ENCODE measurements around the gene PDCD4.

The PDCD4 gene

DNA sequence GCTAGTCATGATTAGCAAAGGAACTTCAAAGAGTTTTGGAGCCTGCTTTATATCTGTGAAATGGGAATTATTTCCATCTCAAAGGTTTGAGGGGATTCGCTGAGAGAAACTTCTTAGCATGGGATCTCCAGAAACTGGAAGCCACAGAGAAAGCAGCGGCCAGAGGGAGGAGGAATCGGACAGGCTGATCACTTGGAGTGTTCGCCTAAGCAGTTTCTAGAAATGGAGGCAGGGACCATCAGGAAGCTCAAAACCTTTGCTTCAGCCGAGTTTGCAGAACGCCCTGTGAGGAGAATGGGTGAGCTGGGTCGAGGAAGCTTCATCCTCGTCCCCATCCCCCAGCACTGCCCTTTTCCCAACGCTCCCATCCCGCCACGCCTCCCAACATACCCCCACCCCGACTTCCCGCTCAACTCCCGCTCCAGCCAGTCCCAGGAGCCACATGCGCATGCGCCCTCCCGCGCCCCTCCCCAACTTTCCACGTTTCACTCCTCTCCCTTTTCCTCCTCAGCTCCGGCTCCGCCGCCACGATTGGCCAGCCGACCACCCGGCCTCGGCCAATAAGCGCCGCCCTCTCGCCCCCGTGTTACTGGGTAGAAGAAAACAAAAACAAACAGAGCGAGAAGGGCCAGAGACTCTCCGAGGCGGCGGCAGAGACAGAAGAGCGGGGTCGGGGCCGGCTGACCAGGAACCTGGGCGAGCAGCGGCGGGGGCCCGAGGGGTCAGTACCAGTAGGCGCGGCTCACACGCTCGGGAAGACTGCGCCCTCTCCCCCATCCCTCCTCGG lies at the start of gene PDCD4:
PDCD4 (plus strand) TSS at position 631 of the 787 bp plus-strand sequence. CDS start 4,100 bp downstream, outside the sequence.
- peak; percentile 95 for DNase-seq

DNA sequence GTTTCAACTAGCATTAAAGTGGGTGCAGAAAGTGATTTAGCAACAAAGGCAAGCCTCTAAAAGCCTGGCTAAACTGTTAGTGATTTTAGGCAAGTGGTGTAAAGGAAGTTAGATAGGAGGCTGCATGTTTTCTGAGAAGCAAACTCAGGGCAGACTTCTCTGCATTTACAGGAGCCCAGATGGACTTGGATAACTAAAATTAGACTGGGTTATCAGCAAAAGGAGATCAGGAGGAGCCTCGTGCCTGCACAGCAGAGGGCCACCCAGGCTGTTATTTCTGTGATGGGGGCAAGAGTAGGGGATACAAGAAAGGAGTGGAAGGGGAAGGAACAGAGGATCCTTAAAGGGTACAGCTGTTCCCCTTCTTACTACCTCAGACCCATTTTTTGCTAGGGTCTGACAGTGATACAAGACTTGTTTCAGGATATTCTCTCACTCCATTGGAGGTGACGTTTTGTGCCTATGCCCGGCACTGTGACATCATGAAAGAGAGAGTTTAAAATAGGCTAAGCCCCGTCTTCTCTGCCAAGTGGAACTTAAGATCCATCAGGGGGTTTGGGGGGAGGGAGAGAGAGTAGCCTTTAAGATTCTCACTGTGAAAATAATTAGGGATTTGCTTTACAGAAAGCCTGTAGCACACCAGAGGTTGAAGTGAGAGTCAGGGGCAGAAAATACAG lies 49.6 kb upstream of the PDCD4 start:
- DNase-seq, result no peak

DNA sequence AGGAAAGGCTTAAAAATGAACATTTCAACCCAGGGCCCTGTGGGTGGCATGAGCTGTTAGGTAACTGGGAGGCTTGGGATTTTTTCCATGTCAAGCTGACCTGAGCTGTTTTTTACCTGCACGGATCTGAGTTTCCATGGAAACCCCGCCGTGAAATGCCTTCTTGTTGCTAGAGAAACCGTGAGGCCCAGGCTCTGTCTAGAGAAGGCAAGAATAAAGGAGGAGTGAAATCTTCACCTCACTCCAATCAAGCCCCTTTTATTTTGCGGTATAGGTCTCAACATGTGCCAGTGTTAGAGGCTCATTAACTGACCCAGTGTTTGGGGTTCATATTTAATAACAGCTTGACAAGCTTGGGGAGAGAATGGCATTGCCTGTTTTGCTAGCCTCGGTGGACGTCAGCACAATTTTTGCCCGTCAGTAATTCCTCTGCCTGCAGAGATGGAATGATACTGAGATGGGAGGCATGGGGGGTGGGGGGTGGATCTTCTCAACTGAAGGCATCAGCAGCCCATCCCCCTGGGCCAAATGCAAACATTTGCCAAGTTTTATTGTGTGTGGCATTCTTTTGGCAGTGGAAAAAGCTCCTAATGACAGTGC lies 48.9 kb upstream of the PDCD4 start:
- DNase-seq, result no peak

DNA sequence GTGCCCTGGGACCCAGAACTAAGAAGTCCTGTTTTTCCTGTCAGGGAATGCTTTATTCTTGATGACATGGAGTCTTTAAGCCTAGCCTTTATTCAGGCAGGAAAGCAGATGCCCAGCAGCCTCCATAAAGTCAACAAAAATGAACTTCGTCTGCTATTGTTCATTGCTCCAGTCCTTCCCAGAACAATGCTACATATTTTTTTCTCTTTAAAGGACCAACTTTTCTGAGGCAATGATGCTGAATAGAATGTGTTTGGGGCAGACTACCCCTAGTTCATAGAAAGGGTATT lies 47.6 kb upstream of the PDCD4 start:
- no peak for DNase-seq

DNA sequence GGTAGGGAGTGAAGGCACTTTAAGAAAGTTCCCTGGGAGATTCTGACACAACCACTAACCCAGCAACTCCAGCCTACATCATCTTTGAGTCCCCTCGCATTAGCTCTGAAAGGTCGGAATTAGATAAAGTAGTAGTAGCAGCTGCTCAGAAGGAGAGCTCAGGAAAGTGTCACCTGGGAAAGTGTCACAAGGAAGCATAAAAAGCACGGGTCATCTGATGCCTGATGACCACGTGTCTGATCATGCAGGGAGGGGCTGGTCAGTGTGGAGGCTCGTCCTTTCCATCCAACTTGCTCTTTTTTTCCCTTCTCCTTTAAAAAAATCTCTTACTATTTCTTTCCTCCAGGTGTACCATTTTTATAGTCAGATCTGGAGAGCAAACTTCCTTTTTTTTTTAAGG lies 47.1 kb upstream of the PDCD4 start:
- no peak for DNase-seq

DNA sequence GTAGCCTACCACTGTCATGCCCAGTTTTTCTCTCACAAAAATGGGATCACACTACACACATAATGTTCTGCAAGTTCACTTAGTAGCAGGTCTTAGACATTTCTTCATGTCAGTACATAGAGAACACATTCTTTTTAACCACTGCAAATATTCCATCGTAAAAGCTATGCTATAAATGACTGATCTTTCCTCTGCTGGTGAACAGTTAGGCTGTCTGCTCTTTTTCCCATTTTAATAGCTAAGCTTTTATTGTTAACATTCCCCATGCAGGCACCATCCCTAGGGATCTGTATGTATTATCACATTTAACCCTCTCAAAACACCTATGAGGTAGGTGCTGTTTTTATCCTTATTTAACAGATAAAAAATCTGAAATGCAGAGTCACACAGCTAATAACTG lies 46.2 kb upstream of the PDCD4 start:
- no peak for DNase-seq

DNA sequence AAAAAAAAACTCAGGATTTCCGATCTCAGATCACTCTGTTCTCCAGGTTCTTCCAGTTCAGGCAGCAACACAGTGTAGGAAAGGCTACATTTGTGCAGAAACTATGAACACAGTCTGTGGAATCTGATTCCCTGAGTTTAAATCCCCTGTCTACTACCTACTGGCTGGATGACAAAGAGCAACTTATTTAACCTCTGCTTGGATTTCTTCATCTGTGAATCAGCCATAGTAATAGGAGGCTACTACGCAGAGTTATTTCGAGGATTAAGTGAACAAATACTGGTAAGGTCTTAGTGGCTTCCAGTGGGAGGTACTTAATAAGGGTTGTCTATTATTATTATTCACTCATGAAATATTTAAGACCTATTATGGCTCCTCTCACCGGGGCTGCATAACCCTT lies 44.3 kb upstream of the PDCD4 start:
- no peak for DNase-seq

DNA sequence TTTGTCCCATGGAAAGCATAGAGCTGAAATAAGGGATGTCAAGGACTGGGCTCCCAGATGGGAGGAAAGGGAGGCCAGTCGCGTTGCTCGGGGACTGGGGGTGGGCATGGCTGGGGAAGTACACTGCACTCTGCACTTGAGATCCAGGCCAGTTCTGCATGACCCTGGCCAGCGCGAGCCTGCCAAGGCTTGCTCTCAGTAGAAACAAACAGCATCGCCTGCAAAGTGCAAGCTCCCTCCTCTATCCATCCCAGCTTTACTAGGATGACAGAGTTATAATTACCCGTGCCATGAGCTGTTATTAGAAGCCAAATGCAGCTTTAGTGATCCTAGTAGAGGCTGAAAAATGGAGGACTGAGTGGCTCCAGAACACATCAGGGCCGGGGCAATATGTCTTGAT lies 43.9 kb upstream of the PDCD4 start:
- no peak for DNase-seq

DNA sequence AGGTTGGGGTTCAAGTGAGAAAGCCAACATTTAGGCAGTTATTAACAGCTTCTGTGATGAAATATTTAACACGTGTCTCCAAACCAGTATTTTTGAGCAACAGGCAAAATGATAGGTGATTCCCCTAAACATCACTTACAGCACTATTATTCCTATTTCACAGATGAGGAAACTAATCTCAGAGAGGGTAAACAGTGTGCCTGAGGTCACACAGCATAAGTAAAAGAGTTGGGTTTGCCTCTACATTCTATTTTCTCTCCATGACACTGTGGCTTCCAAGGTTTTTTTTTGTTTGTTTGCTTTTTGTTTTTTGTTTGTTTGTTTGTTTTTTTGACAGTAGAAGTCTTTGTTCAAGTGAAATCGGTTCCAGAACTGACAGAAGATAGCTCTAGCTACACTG lies 43.2 kb upstream of the PDCD4 start:
- DNase-seq, result no peak

DNA sequence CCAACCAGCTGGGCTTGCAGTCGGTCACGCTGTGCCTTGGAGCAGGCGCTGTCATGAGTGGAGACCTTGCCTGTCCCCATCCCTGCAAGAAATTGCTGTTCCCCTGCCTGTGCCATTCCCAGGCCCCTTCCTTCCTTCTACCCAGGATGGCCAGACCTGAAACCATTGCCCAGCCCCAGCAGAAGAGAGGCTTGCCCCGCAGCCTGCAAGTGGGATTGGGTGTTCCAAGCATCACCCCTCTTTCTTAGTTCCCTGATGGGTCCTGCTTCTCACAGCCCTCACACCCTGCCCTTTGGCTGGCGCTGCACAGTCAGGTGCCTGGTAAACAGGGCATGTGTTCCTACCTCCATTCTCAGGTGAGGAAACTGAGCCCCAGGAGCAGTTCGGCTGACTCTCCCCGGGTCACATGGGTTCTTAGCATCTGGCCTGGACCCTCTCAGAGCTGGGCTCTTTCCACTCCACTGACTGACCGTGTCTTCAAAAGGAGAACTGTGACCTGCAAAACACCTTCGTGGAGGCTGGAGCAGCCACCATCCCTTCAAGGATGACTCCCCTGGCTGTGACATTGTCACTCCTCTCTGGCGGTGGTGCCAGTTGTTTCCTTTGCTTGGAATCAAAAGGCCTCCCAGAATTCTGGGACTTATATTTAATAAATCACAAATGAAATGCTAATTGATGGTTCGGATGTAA lies 41.9 kb upstream of the PDCD4 start:
- DNase-seq, result no peak

DNA sequence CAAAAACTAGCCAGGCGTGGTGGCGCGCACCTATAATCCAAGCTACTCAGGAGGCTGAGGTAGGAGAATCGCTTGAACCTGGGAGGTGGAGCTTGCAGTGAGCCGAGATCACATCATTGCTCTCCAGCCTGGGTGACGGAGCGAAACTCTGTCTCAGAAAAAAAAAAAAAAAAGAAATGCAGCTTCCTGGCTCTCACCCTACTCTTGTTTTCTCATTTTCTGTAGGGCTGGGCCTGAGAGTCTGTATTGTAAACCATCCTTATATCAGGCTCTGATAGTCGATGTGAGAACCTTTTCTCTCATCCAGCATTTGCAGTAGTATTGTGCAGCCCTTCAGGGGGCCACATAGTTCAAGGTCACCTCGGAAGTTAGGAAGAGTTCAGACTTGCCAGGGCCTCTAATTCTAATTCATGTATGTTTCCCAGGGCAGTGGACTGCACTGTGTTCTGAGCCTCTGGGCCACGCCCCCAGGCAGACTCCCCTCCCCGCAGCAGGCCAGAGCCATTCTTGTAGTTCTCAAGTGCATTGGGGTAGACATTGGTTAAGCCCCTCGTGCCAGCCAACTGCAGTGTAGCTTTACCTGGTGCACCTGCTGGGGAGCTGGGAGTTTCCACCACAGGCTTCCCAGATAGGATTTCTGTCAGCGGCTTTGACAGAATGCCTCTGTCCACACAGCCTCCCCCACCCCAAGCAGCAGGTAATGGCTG lies 38.3 kb upstream of the PDCD4 start:
- no peak for DNase-seq

DNA sequence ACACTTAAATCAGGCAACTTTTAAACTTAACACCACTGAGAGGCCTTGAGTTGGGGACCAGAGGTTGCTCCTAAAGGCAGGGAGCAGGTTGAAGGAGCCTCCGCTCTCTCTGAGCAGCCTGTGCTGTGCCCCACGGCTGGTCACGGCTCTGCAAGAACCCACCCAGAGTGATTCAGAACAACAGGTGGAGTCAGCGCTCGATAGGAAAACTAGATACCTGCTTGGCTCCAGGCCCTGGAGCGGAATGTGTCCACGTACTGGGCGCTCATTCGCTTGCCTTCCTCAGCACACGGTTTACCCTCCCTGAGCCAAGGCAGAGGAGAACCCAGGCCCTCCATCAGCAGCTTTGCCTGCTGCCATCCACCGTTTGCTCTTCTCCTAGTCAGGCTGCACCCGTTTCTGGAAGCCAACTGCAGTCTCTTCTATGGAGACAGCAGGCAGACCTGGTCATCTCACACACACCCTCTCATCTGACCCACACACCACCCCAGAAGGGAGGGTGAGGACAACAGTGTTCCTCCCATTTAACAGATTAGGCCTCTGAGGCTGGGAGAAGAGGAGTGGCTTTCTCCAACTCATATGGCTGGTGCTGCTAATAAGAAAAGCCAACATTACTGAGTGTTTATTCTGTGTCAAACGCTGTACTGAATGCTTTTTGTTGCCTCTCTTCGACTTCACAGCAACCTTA lies 37.6 kb upstream of the PDCD4 start:
- no peak for DNase-seq

DNA sequence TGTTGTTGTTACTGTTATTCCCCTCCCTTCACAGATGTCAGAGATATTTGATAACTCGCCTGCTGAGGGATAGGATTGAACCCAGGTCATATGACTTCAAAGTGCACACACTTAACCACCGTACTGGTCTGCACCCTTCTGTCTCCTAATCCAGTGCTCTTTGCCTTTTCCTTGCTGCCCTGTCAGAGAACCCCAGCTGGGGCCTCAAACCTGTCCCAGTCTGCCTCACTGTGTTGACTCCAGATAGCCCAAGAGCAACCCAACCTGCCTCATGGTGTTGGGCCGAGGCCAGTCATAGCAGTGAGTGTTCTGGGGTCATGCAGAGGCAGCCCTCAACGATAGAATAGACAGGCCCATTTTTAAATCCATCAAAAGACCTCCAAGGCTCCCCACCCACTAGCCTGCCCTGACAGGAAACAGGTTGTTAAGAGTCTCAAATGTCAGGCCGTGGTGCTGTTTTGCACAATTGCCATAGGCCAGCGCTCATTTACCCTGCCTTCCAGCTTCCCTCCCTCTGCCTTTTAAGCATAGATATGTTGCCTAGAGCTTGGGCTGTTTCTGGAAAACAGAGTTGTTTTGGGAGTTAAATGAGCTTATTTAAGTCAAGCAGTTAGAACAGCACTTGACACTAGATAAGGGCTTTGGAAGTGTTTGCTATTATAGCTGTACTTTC lies 37.0 kb upstream of the PDCD4 start:
- no peak for DNase-seq

DNA sequence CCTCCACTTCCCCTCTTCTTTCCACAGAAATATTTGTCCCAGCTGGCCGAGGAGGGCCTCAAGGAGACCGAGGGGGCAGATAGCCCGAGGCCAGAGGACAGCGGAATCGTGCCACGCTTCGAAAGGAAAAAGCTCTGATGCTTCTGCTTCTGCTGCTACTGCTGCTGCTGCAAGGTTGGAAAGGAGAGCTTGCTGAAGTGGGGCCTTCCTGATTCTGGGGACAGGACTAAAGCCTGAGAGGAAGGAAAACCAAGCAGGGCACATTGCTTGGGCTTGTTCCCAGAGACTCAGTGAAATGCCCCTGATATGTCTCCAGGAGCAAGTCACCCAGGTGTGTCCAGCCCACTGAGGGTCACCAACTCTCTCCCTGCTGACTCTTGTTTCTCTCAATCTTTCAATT lies 35.9 kb upstream of the PDCD4 start:
- DNase-seq, result no peak

DNA sequence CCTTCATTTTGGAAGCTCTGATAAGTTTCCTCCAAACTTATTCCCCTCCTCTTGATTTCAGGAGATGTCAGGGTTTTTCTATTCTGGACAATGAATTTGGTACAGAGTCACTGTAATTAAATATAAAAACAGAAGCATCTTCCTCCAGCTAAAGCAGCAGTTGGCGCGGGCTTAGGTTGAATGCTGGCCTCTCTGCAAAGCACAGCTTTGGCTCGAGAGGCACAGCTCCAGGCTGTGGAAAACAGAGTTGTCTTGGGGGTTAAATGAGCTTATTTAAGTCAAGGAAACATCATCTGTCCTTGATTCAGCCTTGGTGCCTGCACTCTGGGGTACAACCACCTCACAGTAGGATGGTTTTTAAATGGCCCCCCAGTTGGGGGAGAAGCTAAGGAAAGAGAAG lies 35.0 kb upstream of the PDCD4 start:
- no peak for DNase-seq

DNA sequence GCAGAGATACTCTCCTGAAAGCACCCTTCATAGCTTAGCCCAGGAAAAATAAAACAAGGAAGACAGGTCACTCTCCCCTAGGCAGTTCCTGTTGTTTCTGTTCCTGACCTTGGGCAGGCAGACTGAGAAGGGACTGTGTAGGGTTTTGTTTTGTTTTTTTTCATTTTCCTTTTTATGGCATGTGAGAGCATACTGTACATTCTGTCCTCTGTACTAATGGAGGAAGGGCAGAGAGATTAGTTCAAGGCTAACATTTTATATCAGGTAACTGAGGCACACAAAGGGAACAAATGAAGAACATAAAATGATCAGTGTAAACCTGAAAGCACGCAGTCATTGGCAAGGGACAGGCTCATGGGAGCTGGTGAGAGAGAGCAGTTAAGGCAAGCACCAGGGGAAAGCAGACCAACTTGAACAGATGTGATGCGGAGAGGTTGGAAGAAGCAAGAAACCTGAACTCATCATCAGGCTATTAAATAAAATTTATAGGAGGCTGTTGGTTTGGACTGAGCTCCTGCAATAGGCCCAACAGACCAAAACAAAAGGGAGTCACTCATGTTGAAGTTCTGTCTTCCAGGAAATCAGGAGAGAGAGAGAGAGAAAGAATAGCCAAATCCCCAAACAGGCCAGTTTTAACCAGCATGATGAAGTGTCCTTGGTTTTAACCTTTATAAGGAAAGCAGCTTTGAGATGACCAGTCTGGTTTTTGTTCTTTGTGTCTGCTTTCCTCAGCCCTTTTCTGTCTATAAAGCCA lies 34.1 kb upstream of the PDCD4 start:
- DNase-seq, result no peak

DNA sequence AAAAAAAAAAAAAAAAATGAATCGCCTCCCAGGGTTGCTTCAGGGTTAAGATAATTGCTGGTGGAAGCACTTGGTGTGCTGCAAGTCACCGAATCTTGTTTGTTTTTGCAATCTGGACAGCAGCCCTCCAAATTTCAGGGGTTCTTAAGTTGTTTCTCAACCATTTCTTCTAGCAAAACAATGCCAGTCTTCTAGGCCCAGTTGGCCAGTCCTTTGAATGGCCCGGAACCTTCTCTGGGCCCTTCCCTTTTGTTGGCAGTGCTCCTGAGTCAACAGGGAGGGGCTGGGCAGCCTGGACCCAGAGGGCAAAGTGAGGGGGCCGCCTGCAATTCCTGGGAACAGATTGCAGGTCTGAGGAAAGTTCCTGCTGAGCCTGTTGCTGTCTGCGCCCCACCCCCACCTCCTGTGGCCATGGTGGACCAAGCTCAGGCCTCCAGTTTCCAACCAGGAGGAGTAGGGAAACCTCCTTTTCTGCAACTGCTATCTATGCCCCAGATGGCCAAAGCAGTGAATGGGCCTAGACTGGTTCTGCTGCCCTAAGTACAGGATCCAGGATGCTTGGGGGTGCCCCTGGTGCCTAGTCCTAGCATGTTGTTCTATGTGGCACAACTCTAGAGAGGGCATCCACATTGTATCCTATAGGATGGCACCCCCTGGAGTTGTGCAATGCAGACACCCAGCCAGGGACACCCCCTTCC lies 31.4 kb upstream of the PDCD4 start:
- DNase-seq, result no peak

DNA sequence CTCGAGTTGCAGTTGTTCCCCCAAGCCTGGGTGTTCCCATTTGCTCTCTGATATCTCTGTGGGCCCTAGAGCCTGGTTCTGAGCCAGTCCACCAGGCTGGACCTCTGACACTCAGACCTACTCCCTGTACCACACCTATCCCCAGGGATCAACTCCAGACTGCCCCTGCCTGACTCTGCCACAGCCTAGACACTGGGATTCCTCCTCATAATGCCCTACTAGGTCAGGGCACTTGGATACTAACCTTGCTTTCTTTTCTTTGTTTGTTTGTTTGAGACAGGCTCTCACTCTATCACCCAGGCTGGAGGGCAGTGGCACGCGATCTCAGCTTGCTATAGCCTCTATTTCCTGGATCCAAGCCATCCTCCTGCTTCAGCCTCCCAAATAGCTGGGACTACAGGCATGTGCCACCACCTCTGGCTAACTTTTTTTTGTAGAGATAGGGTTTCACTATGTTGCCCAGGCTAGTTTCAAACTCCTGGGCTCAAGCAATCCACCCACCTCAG lies 30.8 kb upstream of the PDCD4 start:
- DNase-seq, result no peak

DNA sequence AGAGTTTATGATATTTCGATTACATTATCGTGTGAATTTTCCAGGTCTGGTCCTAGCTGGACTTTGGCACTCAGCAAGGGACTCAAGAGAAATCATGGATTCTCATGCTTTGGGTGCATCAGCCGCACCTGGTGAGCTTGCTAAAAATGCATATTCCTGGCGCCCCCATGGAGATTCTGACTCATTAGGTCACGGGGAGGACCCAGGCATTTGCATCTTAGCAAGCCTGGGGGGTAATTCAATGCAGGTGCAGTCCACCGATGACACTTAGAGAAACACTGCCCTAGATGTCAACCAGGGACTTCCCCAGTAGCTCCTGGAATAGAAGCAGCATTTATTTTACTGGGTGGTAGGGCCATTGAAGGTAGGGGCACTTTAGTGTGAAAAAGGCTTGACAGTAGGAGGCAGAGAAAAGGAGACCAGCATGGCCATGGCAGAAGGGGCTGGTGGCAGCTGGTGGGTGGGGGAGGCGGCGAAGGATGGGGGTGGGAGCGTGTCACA lies 29.9 kb upstream of the PDCD4 start:
- no peak for DNase-seq

DNA sequence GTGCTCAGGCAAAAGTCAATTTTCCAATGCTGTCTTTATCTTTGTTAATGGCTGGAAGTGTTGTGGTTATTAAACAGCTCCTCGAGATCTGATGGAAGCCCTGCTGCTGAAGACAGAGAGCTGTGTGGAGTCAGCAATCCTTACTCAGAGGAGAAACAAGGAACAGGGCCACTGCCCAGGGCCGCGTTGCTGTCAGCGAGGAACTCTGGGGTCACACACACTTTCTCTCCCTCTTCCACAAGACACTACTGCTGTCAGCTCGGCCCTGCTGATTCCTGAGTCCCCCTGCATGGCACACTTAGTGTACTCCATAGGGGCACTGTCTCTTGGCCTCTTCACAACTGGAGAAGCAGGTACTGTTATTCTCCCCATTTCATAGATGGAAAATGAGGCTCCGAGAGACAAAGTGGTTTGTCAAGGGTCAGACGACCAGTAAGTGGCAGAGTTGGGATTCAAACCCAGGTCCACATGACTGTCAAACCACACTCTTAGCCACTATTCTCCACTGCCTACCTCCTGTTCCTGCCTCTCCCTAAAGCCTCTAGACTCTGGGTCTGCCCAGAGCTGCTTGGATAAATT lies 29.3 kb upstream of the PDCD4 start:
- no peak for DNase-seq
